ENCODE results near the gene CDC37.
"Not testable (repeated sequence)": the region's sequence is repeated elsewhere in the genome, so short reads cannot be mapped to it uniquely, and the experiment has no call there.

The CDC37 gene

GRCh38 chr19:10419646-10420443 is 16.5 kb upstream of the CDC37 start:
- DNase-seq (ENCODE audit: low spot score): no peak

GRCh38 chr19:10419200-10419645 is 15.9 kb upstream of the CDC37 start:
- no peak for DNase-seq (ENCODE audit: low spot score)

- DNase-seq (ENCODE audit: low spot score): no peak
Observed at GRCh38 chr19:10418485-10419199, 15.3 kb upstream of the CDC37 start.

- no peak for DNase-seq (ENCODE audit: low spot score)
Observed at GRCh38 chr19:10418235-10418484, 14.8 kb upstream of the CDC37 start.

GRCh38 chr19:10417541-10418234 is 14.3 kb upstream of the CDC37 start:
- no peak for DNase-seq (ENCODE audit: low spot score)

- DNase-seq (ENCODE audit: low spot score): peak; percentile 52
Observed at GRCh38 chr19:10416380-10417257, 13.3 kb upstream of the CDC37 start.

- no peak for DNase-seq (ENCODE audit: low spot score)
Observed at GRCh38 chr19:10416083-10416379, 12.7 kb upstream of the CDC37 start.

- DNase-seq (ENCODE audit: low spot score): no peak
Observed at GRCh38 chr19:10412257-10412977, 9.1 kb upstream of the CDC37 start.

GRCh38 chr19:10411224-10411623 is 7.9 kb upstream of the CDC37 start:
- not testable (repeated sequence) for DNase-seq (ENCODE audit: low spot score)

- peak; percentile 60 for DNase-seq (ENCODE audit: low spot score)
Observed at GRCh38 chr19:10408511-10409283, 5.4 kb upstream of the CDC37 start.

GRCh38 chr19:10407096-10407495 is 3.8 kb upstream of the CDC37 start:
- no peak for DNase-seq (ENCODE audit: low spot score)

- no peak for DNase-seq (ENCODE audit: low spot score)
Observed at GRCh38 chr19:10406191-10406590, 2.8 kb upstream of the CDC37 start.

GRCh38 chr19:10404888-10405820 is 1.8 kb upstream of the CDC37 start:
- DNase-seq (ENCODE audit: low spot score): no peak

- DNase-seq (ENCODE audit: low spot score): no peak
Observed at GRCh38 chr19:10402441-10403038, 802 bp downstream of the CDC37 start.

- DNase-seq (ENCODE audit: low spot score): no peak
Observed at GRCh38 chr19:10399878-10400277, 3.5 kb downstream of the CDC37 start.

GRCh38 chr19:10399340-10399739 is 4.0 kb downstream of the CDC37 start:
- not testable (repeated sequence) for DNase-seq (ENCODE audit: low spot score)

- DNase-seq (ENCODE audit: low spot score): no peak
Observed at GRCh38 chr19:10398819-10399218, 4.5 kb downstream of the CDC37 start.

GRCh38 chr19:10395917-10396316 is 7.4 kb downstream of the CDC37 start:
- no peak for DNase-seq (ENCODE audit: low spot score)

GRCh38 chr19:10395436-10395835 is 7.9 kb downstream of the CDC37 start:
- DNase-seq (ENCODE audit: low spot score): no peak
